ENCODE data around the gene ZNF398.
A peak's percentile ranks its signal among the peaks of the same experiment; 100 is the strongest.

ZNF398 gene

DNA sequence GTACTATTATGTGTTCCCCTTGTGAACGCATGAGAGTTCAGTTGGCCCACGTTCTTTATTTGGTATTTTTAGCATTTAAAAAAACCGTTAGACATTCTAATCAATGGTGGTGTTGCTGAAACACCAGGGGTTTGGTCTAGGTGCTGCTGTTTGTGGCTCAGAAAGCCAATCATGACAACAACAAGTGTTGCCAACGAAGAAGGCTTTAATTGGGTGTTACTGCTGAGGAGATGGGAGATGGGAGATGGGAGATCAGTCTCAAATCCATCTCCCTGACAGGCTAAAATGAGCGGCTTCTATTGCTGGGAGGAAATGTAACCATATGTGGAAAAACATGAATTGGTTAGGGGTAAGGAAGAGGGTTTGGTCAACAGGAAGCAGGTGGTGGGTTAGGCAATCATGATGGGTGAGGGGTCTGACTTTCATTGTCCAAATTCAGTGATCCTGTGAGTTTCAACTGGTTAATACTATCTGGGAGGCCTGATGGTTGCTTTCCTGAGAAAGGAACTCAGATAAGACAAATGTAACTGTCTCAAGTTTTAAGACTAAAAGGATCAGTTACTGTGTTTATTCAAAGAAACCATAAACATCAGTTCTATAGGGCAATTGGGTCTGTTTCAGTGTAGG, 16.6 kb upstream of the ZNF398 start:
- H3K27ac ChIP-seq (ENCODE audit: low read length, poor library complexity, severe bottlenecking): no peak overlapping the region
- H3K18ac ChIP-seq (ENCODE audit: low read depth in 1 of 2, low read length in 2 of 2): no peak overlapping the region
- 93% methylated on average over 5 of the region's 5 CpGs for WGBS
- no peaks in the 10 kb centered on the region for H3K27me3 ChIP-seq (ENCODE audit: control insufficient read depth in 1 of 2, insufficient read depth in 1 of 2, low read length in 2 of 2)
- peaks cover 8% of the 10 kb centered on the region for H3K9me3 ChIP-seq (ENCODE audit: control insufficient read depth, low read length)
- no peak overlapping the region for H2BK120ac ChIP-seq (ENCODE audit: low read depth, low read length)
- H2BK15ac ChIP-seq (ENCODE audit: low read depth, poor library complexity, severe bottlenecking): no peak overlapping the region
- H3K79me1 ChIP-seq (replicated peaks; ENCODE audit: low read length, poor library complexity, severe bottlenecking): peaks cover 10% of the 10 kb centered on the region
- H4K91ac ChIP-seq (ENCODE audit: low read length): no peak overlapping the region
- peaks cover 23 to 41% of the 10 kb centered on the region in 2 experiments for H3K36me3 ChIP-seq (ENCODE audit: control insufficient read depth in 1 of 2, insufficient read depth in 2 of 2, low read depth in 1 of 2, low read length in 2 of 2)
- H3K23ac ChIP-seq (ENCODE audit: low read length in 2 of 2): no peak overlapping the region
- H2AFZ ChIP-seq (ENCODE audit: low read depth, low read length): peak overlapping the region; percentile 14
- H4K8ac ChIP-seq (ENCODE audit: low read length): no peak overlapping the region
- no peak overlapping the region for H3K14ac ChIP-seq (ENCODE audit: low read length in 2 of 2)
- H3K4ac ChIP-seq (ENCODE audit: low read depth in 1 of 2, low read length in 2 of 2): no peak overlapping the region
- no peak overlapping the region for H3K9ac ChIP-seq (ENCODE audit: low read length)
- H2AK5ac ChIP-seq (ENCODE audit: low read length, severe bottlenecking): no peak overlapping the region
- no peak overlapping the region for H2BK5ac ChIP-seq (ENCODE audit: low read depth, low read length, poor library complexity, severe bottlenecking)
- H2BK12ac ChIP-seq (ENCODE audit: low read length in 2 of 2): no peak overlapping the region
- H3K4me1 ChIP-seq (ENCODE audit: control insufficient read depth, insufficient read depth, low read depth, low read length): peaks cover 3% of the 10 kb centered on the region
- no peak for DNase-seq
- H3K4me3 ChIP-seq (ENCODE audit: insufficient read depth in 1 of 2, low read depth in 1 of 2, low read length in 2 of 2): no peak overlapping the region
- no peak overlapping the region for H3K4me2 ChIP-seq (ENCODE audit: low read length, poor library complexity, severe bottlenecking)

GRCh38 chr7:149133028-149133710, 14.1 kb upstream of the ZNF398 start:
- Histone ChIP-seq H2BK12ac (ENCODE audit: low read length in 2 of 2) (no peak overlapping the region), H3K4me3 (ENCODE audit: insufficient read depth in 1 of 2, low read depth in 1 of 2, low read length in 2 of 2) (no peak overlapping the region), H3K36me3 (ENCODE audit: control insufficient read depth in 1 of 2, insufficient read depth in 2 of 2, low read depth in 1 of 2, low read length in 2 of 2) (peaks cover 24 to 44% of the 10 kb centered on the region in 2 experiments), H3K27ac (ENCODE audit: low read length, poor library complexity, severe bottlenecking) (no peak overlapping the region), H4K8ac (ENCODE audit: low read length) (no peak overlapping the region), H3K4ac (ENCODE audit: low read depth in 1 of 2, low read length in 2 of 2) (no peak overlapping the region), H3K23ac (ENCODE audit: low read length in 2 of 2) (no peak overlapping the region), H2AK5ac (ENCODE audit: low read length, severe bottlenecking) (no peak overlapping the region), H3K79me1 (replicated peaks; ENCODE audit: low read length, poor library complexity, severe bottlenecking) (peaks cover 8% of the 10 kb centered on the region), H3K4me2 (ENCODE audit: low read length, poor library complexity, severe bottlenecking) (no peak overlapping the region), H2BK5ac (ENCODE audit: low read depth, low read length, poor library complexity, severe bottlenecking) (no peak overlapping the region), H4K91ac (ENCODE audit: low read length) (no peak overlapping the region), H3K18ac (ENCODE audit: low read depth in 1 of 2, low read length in 2 of 2) (no peak overlapping the region), H3K4me1 (ENCODE audit: control insufficient read depth, insufficient read depth, low read depth, low read length) (peaks cover 3% of the 10 kb centered on the region), H2BK15ac (ENCODE audit: low read depth, poor library complexity, severe bottlenecking) (no peak overlapping the region), H2AFZ (ENCODE audit: low read depth, low read length) (no peak overlapping the region), H3K9ac (ENCODE audit: low read length) (no peak overlapping the region), H3K27me3 (ENCODE audit: control insufficient read depth in 1 of 2, insufficient read depth in 1 of 2, low read length in 2 of 2) (no peaks in the 10 kb centered on the region), H2BK120ac (ENCODE audit: low read depth, low read length) (no peak overlapping the region), H3K14ac (ENCODE audit: low read length in 2 of 2) (no peak overlapping the region), H3K9me3 (ENCODE audit: control insufficient read depth, low read length) (peaks cover 8% of the 10 kb centered on the region)
- no peak for DNase-seq
- WGBS: 100% methylated on average over 2 of the region's 2 CpGs

GRCh38 chr7:149136118-149136517, 11.1 kb upstream of the ZNF398 start:
- Histone ChIP-seq H3K4ac (ENCODE audit: low read depth in 1 of 2, low read length in 2 of 2) (no peak overlapping the region), H2AFZ (ENCODE audit: low read depth, low read length) (no peak overlapping the region), H2BK120ac (ENCODE audit: low read depth, low read length) (no peak overlapping the region), H3K18ac (ENCODE audit: low read depth in 1 of 2, low read length in 2 of 2) (no peak overlapping the region), H3K36me3 (ENCODE audit: control insufficient read depth in 1 of 2, insufficient read depth in 2 of 2, low read depth in 1 of 2, low read length in 2 of 2) (peaks cover 14 to 31% of the 10 kb centered on the region in 2 experiments), H3K79me1 (replicated peaks; ENCODE audit: low read length, poor library complexity, severe bottlenecking) (peaks cover 4% of the 10 kb centered on the region), H3K27ac (ENCODE audit: low read length, poor library complexity, severe bottlenecking) (no peak overlapping the region), H3K4me1 (ENCODE audit: control insufficient read depth, insufficient read depth, low read depth, low read length) (no peaks in the 10 kb centered on the region), H3K9ac (ENCODE audit: low read length) (no peak overlapping the region), H3K14ac (ENCODE audit: low read length in 2 of 2) (no peak overlapping the region), H3K27me3 (ENCODE audit: control insufficient read depth in 1 of 2, insufficient read depth in 1 of 2, low read length in 2 of 2) (no peaks in the 10 kb centered on the region), H4K8ac (ENCODE audit: low read length) (no peak overlapping the region), H2AK5ac (ENCODE audit: low read length, severe bottlenecking) (no peak overlapping the region), H2BK15ac (ENCODE audit: low read depth, poor library complexity, severe bottlenecking) (no peak overlapping the region), H3K23ac (ENCODE audit: low read length in 2 of 2) (no peak overlapping the region), H2BK5ac (ENCODE audit: low read depth, low read length, poor library complexity, severe bottlenecking) (no peak overlapping the region), H4K91ac (ENCODE audit: low read length) (no peak overlapping the region), H2BK12ac (ENCODE audit: low read length in 2 of 2) (no peak overlapping the region), H3K4me3 (ENCODE audit: insufficient read depth in 1 of 2, low read depth in 1 of 2, low read length in 2 of 2) (no peak overlapping the region), H3K9me3 (ENCODE audit: control insufficient read depth, low read length) (peaks cover under 1% of the 10 kb centered on the region), H3K4me2 (ENCODE audit: low read length, poor library complexity, severe bottlenecking) (no peak overlapping the region)
- no peak for DNase-seq
- WGBS: 97% methylated on average over 5 of the region's 9 CpGs

GRCh38 chr7:149140831-149141230, 6.4 kb upstream of the ZNF398 start:
- Histone ChIP-seq H3K79me1 (replicated peaks; ENCODE audit: low read length, poor library complexity, severe bottlenecking) (no peaks in the 10 kb centered on the region), H3K23ac (ENCODE audit: low read length in 2 of 2) (no peak overlapping the region), H3K18ac (ENCODE audit: low read depth in 1 of 2, low read length in 2 of 2) (no peak overlapping the region), H2AK5ac (ENCODE audit: low read length, severe bottlenecking) (no peak overlapping the region), H2BK15ac (ENCODE audit: low read depth, poor library complexity, severe bottlenecking) (no peak overlapping the region), H3K27ac (ENCODE audit: low read length, poor library complexity, severe bottlenecking) (no peak overlapping the region), H2BK12ac (ENCODE audit: low read length in 2 of 2) (no peak overlapping the region), H3K27me3 (ENCODE audit: control insufficient read depth in 1 of 2, insufficient read depth in 1 of 2, low read length in 2 of 2) (no peaks in the 10 kb centered on the region), H3K14ac (ENCODE audit: low read length in 2 of 2) (no peak overlapping the region), H2BK120ac (ENCODE audit: low read depth, low read length) (no peak overlapping the region), H4K8ac (ENCODE audit: low read length) (no peak overlapping the region), H3K36me3 (ENCODE audit: control insufficient read depth in 1 of 2, insufficient read depth in 2 of 2, low read depth in 1 of 2, low read length in 2 of 2) (peaks cover 0 to 9% of the 10 kb centered on the region in 2 experiments), H3K4ac (ENCODE audit: low read depth in 1 of 2, low read length in 2 of 2) (no peak overlapping the region), H3K4me1 (ENCODE audit: control insufficient read depth, insufficient read depth, low read depth, low read length) (no peaks in the 10 kb centered on the region), H4K91ac (ENCODE audit: low read length) (no peak overlapping the region), H3K9me3 (ENCODE audit: control insufficient read depth, low read length) (no peaks in the 10 kb centered on the region), H3K9ac (ENCODE audit: low read length) (no peak overlapping the region), H2BK5ac (ENCODE audit: low read depth, low read length, poor library complexity, severe bottlenecking) (no peak overlapping the region), H3K4me2 (ENCODE audit: low read length, poor library complexity, severe bottlenecking) (no peak overlapping the region), H3K4me3 (ENCODE audit: insufficient read depth in 1 of 2, low read depth in 1 of 2, low read length in 2 of 2) (no peak overlapping the region), H2AFZ (ENCODE audit: low read depth, low read length) (no peak overlapping the region)
- 30% methylated on average over 3 of the region's 3 CpGs for WGBS
- DNase-seq: peak; percentile 60

Measured in mesenchymal stem cell (in vitro differentiated cells and primary cell).